Limb (tissue), 2 donors: ENCODE measurements around the gene RAVER1.
A peak's percentile ranks its signal among the peaks of the same experiment; 100 is the strongest.

Experiments
- DNase-seq, 2 donors: peaks; one replicate each; pipeline ENCODE4 v3.0.0-alpha.2; 2016; ENCODE audit errors: extremely low spot score in 2 of 2

The RAVER1 gene

DNA sequence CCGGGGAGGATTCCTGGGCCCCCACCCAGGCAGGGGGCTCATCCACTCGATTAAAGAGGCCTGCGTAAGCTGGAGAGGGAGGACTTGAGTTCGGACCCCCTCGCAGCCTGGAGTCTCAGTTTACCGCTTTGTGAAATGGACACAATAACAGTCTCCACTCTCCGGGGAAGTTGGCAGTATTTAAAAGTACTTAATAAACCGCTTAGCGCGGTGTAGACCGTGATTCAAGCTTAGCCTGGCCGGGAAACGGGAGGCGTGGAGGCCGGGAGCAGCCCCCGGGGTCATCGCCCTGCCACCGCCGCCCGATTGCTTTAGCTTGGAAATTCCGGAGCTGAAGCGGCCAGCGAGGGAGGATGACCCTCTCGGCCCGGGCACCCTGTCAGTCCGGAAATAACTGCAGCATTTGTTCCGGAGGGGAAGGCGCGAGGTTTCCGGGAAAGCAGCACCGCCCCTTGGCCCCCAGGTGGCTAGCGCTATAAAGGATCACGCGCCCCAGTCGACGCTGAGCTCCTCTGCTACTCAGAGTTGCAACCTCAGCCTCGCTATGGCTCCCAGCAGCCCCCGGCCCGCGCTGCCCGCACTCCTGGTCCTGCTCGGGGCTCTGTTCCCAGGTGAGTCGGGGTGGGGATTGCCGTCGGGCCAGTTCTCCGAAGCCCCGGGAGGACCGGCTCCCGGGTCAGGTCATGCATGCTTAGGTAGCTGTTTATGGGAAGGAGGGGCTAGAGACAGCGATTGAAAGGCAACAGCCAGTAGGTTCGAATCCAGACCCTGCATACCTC lies 62.5 kb downstream of the RAVER1 start, which contains the start of gene ICAM1:
Gene ICAM1 (plus strand): TSS at position 505 of the 779 bp plus-strand sequence. CDS start 40 bp downstream, at position 545.
- DNase-seq: peak in 1 of 2 donors; percentile 70

DNA sequence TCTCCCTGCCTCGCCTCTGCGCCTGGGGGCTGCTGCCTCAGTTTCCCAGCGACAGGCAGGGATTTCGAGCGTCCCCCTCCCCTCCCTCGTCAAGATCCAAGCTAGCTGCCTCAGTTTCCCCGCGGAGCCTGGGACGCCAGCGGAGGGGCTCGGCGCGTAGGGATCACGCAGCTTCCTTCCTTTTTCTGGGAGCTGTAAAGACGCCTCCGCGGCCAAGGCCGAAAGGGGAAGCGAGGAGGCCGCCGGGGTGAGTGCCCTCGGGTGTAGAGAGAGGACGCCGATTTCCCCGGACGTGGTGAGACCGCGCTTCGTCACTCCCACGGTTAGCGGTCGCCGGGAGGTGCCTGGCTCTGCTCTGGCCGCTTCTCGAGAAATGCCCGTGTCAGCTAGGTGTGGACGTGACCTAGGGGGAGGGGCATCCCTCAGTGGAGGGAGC lies 63.1 kb downstream of the RAVER1 start:
- peak in 1 of 2 donors; percentile 42 for DNase-seq

- peak; percentile 58 to 89 for DNase-seq
These were observed 63.8 kb downstream of the RAVER1 start for GRCh38 chr19:10269333-10270179.

- DNase-seq: no peak
These were observed 65.3 kb downstream of the RAVER1 start for GRCh38 chr19:10268071-10268470.

GRCh38 chr19:10266706-10267105 lies 66.6 kb downstream of the RAVER1 start:
- DNase-seq: no peak
